NOMO-1 treated with DMSO at 0.1 percent for 48 hours (cell line): ENCODE data around the gene RUNX1.

Experiments used
- DNase-seq: peaks from one replicate; lab custom pipeline; 2025; ENCODE audit not compliant: unreplicated experiment; lab: John Stamatoyannopoulos, UW

The RUNX1 gene

DNA sequence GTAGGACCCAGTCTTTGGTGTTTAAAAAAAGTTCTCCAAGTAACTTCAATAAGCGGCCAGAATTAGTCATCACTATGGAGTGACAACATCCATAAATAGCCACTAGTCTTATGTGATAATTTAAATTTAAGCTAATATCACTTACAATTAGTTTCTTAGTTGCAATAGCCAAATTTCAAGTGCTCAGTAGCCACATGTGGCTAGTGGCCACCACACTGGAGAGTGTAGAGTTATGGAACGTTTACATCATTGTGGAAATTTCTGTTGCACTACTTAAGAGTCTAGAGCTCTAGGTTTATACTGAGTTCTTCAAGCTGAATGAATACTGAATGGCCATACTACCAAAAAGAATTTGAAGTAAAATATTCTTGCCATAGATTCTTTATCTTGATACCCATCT lies 121.1 kb downstream of the RUNX1 start:
- no peak for DNase-seq

DNA sequence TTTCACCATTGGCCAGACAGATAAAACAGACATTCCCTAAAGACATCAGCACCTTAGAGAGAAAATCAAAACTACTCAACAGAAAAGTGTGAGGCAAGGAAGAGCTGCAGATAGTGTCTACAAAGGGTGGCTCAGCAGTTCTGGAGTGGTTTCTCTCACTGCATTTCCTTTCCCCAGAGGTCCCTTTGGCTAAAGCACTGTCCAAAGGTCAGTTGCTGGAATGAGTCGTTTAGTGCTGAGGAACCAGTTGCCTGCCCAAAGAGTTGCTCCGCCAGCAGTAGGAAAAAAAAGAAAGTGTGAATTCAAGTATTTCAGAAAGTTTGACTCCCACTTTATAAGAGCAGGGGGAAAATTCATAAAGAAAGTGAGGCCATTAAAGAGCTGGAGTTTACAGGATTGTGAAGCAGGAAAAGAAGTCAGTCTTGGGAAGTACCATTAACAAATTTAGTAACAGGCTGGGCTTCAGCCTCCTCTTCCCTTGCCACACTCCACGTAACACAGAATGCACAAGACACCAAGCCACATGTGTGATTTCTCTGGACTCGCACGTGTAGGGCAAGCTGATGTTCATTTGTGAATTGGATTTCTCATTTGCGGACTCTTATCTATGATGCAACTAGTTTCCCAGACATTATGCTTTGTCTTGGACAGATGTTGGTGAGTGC lies 122.2 kb downstream of the RUNX1 start:
- DNase-seq = no peak

DNA sequence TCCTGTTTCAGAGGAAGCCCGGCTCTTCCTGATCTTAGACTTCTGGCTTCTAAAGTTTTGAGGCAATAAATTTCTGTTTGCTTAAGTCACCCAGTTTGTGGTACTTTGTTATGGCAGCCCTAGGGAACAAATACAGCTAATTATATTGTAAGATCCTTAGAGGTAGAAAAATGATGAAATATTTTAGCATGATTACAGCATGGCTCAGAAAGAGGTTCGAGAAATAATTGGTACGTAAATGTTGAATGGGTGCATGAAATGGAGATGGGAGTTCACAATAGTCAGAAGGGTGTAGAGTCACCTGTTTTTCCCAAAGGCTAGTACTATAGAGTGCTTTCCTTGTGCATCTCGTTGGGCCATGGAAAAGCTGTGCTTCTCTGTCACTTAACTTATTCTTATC lies 123.5 kb downstream of the RUNX1 start:
- DNase-seq = peak; percentile 23

DNA sequence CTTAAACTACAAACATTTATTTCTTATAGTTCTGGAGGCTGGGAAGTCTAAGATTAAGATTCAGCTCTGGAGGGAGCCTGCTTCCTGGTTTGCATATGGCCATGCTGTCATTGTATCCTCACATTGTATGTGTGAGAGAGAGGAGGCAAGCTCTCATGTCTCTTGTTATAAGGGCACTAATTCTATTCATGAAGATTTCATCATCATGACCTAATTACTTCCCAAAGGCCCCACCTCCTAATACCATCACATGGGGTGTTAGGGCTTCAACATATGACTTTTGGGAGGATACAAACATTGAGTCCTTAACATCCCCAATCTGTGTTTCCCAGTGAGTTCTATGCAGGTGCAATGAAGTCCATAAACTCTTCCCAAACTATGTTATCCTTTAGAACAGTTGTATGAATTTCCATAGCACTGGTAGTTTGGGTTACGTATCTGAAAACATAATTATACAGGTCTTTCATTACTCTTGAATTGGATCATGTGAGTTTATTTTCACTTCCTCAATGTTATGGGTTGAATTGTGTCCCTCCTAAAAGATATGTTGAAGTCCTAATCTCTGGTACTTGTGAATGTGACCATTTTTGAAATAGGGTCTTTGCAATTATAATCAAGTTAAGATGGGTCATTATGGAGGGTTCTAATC lies 124.2 kb downstream of the RUNX1 start:
- DNase-seq = peak; percentile 67

- DNase-seq = no peak
These were observed 124.9 kb downstream of the RUNX1 start for GRCh38 chr21:34924194-34924593.

- no peak for DNase-seq
These were observed 125.5 kb downstream of the RUNX1 start for GRCh38 chr21:34923626-34924025.

GRCh38 chr21:34923202-34923601 lies 125.9 kb downstream of the RUNX1 start:
- DNase-seq = no peak

DNA sequence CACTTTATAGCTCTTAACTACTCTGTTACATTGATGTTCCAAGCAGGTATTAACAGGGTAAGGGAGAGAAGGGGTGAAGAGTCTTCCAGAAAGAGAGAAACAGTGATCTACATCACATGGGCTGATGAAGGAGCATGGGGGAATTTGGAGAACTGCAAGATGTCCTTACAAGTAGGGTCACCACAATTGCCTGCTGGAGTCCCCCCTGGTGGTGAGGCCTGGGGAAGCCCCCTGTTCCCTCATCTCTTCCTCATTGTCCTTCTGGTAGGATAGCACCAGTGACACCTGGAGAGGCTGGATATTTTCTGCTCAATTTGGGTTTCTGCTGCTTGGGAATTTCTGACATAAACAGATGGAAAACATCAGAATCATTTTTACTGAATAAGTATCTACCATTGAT lies 126.6 kb downstream of the RUNX1 start:
- DNase-seq = no peak

DNA sequence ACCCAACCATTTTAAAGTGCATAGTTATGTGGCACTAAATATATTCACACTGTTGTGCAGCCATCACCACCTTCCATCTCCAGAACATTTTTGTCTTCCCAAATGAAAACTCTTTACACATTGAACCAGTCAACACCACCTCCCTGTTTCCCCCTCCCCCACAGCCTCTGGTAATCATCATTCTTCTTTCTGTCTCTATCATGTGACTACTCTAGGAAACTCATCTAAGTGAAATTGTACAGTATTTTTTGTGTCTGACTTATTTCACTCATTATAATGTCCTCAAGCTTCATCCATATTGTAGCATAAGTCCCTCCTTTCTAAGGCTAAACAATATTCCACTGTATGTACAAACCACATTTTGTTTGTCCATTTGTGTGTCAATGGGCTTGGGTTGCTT lies 128.0 kb downstream of the RUNX1 start:
- no peak for DNase-seq

- DNase-seq = no peak
These were observed 129.7 kb downstream of the RUNX1 start for GRCh38 chr21:34919406-34919805.

DNA sequence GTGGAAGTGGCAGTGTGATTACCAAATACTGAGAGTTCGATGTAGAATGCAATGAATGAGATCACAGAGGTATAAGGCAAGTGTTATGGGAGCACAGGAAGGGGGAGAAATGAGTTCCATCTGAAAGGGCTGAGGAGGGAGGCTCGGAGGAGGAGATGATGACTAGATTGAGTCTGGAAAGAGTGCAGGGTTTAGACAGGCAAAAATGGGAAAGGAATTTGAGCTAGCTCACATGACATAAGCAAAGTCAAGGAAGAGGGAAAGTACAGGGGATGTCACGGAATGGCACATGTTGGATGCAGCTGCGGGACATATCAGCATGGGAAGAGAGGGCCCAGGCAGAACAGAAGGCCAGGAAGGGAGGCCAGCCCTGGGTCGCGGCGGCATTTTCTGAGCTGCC lies 132.7 kb downstream of the RUNX1 start:
- no peak for DNase-seq

- DNase-seq = no peak
These were observed 133.7 kb downstream of the RUNX1 start for GRCh38 chr21:34915364-34915841.

DNA sequence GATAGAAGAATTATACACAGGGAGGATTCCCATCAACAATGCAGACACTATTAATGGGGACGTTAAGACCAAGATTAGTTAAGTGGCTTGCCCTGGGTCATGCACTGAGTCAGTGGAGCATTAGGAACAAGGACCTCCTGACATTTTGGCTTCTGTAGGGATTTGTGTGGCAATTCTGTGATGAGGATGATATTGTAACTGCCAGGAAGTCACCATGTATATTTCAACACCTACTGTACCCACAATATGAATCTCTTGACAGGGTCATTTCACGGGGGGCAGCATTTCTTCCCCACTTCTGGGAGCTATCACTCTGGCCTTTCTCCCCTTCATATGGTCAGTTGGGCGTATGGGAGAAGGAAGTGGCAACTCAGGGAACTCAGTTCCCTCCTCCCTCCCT lies 134.9 kb downstream of the RUNX1 start:
- DNase-seq = peak; percentile 33

- DNase-seq = no peak
These were observed 135.3 kb downstream of the RUNX1 start for GRCh38 chr21:34913811-34914210.

DNA sequence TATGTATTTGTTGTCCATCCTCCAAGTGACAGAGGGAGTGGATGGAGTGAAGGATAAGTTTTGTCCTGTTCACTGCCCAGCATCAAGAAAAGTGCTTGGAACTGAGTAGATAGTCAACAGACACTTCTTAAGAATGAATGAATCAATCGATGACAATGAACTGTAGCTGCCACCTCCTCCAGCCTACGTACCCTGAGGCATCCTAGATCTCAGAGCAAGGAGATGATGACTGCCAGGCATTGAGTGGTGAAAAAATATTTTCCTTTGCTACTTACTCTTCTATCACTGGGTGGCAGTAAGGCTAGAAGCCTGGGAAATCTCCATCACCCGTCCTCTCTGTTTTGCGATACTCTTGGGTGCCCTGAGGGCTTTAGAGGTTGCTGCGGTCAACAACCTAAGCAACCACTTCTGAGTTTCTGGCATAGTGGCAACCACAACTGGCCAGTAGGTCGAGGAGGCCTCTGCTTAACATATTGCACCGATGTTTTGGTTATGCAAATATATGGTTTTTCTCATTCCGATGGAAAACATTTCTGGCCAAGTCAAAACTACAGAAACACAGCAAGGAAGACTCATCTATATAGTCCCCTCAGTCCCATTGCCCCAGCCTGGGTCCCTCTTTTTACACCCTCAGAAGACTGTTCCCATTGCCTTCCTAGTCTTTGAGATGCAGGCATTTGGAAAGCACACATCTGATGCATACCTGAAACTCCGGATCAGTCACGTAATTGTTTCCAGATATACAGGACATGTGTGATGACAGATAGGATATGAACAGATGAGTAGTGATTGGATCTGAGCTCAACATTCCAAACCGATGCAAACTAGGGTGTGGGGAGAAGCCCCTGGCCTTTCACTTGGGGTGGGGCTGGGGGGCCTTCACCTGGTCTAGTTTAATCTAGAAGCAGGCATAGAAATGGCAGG lies 136.8 kb downstream of the RUNX1 start:
- no peak for DNase-seq

GRCh38 chr21:34911360-34911759 lies 137.7 kb downstream of the RUNX1 start:
- DNase-seq = peak; percentile 86

GRCh38 chr21:34910396-34910795 lies 138.7 kb downstream of the RUNX1 start:
- DNase-seq = no peak

DNA sequence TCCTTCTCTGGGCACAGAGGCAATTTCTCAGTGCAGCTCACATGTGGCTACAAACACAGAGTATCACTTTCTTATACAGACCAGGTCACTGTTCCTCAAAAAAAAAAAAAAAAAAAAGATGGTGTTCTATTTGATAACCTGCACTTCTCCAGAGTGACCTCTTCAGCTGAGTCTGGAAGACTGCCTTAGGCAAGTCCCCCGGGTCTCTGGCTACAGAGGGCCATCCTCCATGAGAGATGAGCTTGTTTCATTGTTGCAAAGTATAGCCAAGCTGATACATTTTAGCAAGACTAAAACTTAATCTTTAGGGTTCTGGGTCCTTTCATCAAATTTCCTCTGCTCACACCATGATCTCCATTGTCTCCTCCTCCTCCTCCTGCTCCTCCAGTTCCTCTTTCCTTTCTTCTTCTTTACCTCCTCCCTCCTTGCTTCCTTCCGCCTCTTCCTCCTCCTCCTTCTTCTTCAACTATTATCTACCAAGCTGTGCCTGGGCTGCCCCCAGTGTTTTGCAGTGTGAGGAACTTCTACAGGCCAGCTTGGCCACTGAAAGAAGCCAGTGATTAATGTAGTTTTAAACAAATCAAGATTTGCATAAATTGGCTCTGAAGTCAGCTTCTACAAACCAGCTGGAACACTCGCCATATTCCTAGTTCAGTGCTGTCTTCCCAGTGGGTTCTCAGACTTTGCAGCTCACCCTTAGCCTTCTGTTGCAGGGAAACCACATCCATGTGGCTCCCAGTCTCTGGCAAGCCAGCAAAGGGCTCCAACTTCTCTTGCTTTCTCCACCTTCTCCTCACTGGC lies 139.4 kb downstream of the RUNX1 start:
- DNase-seq = no peak

- DNase-seq = peak; percentile 97
These were observed 140.6 kb downstream of the RUNX1 start for GRCh38 chr21:34908419-34909055.
